22Rv1 (cell line): ENCODE results near the gene ZGLP1.

Source experiments
- CTCF ChIP-seq: fragments of 450-650 bp; IDR thresholded peaks from 2 replicates; pipeline ENCODE4 v1.5.1; 2017; ENCODE audit warnings: mild to moderate bottlenecking
- ZFX ChIP-seq: fragments of 450-650 bp; IDR thresholded peaks from 2 replicates; pipeline ENCODE4 v1.6.1; 2017; ENCODE audit warnings: antibody characterized with exemption, borderline replicate concordance

GRCh38 chr19:10332965-10333757 is 23.5 kb upstream of the ZGLP1 start, which contains the start of gene RAVER1:
- no peak for TF ChIP-seq CTCF
- no peak for TF ChIP-seq ZFX
